NB4 (cell line): ENCODE data around the gene ASB14.
A peak's percentile ranks its signal among the peaks of the same experiment; 100 is the strongest.

Experiments
- DNase-seq: peaks from one replicate; pipeline ENCODE4 v3.0.0; 2010; ENCODE audit warnings: low read depth
- H3K4me3 ChIP-seq: one replicate; pipeline ENCODE4 v1.5.1; 2011; ENCODE audit warnings: mild to moderate bottlenecking, low read depth, low read length, moderate library complexity
- CTCF ChIP-seq: IDR thresholded peaks from one replicate; pipeline ENCODE4 v1.5.1; 2012; ENCODE audit warnings: low read depth, low read length
- MAX ChIP-seq: IDR thresholded peaks from 2 replicates; pipeline ENCODE4 v1.6.1; 2011; ENCODE audit warnings: low read depth, low read length
- MYC ChIP-seq: IDR thresholded peaks from 2 replicates; pipeline ENCODE4 v1.6.1; 2011; ENCODE audit warnings: low read depth, low read length
- POLR2A ChIP-seq: IDR thresholded peaks from 2 replicates; pipeline ENCODE4 v1.6.1; 2011; ENCODE audit warnings: mild to moderate bottlenecking; ENCODE audit not compliant: insufficient read length; ENCODE audit errors: extremely low read depth

The ASB14 gene

DNA sequence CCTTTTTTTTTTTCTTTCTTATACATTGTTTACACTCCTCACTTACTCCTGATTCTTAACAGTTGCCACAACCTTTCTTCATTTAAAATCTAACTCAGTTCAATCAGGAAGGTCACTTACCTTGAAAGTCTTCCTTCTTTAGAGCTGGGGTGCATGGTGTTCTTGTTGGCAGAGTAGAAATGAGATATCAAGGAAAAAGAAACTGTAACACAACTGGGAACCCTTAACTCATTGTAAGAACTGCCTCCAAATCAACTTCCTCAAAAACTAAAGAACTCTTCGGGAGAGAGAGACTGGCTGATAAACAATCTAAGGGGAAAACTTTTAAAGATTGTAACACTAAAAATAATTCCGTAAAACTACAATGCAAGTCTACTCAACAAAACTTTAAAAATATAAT is 66.3 kb downstream of the ASB14 start:
- TF ChIP-seq CTCF (no peak), MYC (no peak), MAX (no peak), POLR2A (no peak)
- peak overlapping the region; percentile 36 for H3K4me3 ChIP-seq

GRCh38 chr3:57224856-57225255 is 67.6 kb downstream of the ASB14 start:
- H3K4me3 ChIP-seq = no peak overlapping the region
- DNase-seq = peak; percentile 30
- no peak for TF ChIP-seq POLR2A
- no peak for TF ChIP-seq CTCF
- no peak for TF ChIP-seq MAX
- no peak for TF ChIP-seq MYC

More for the DNA sequence above, 66.3 kb downstream of the ASB14 start:
- DNase-seq = peak; percentile 53

- peak; percentile 7 for DNase-seq
- no peak for TF ChIP-seq MYC
- no peak for TF ChIP-seq POLR2A
- no peak for TF ChIP-seq MAX
- TF ChIP-seq CTCF = no peak
- H3K4me3 ChIP-seq = no peak overlapping the region
Observed at GRCh38 chr3:57221883-57222282, 70.6 kb downstream of the ASB14 start.
